ENCODE measurements around the gene CREB3.

DNA sequence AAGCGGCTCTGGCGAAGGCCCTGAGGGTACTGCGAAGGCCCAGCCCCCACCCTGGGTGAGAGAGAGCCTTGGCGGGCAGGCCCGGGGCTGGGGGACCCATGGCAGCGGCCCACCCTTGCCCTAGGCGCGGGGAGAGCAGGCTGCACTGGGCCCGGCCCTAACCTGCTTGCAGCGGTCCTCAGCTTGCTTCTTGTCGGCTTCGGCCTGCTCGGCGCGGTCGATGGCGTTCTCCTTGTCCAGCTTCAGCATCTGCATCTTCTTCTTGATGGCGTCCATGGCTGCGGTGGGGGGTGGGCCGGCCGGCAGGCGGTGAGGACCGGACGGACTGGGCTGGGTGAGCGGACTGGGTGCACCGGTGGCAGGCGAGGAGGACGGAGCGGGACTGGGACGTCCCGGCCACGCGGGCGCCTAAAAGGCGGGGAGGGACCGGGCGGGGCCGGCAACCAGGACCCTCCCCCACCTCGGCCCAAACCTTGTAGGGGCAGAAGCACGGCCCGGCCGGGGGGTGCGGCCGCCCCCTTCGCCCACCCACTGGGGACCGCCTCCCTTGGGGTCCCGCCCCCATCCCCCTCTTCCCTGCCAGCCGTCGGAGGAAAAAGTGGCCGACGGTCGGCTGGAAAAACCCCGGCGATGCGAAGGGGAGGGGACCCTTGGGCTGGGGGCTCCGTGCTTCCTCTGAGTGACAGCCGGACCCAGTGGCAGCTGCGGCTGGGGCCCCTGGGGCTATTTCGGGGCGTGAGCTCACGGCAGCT, 42.7 kb upstream of the CREB3 start, which contains the start of gene TPM2:
- TF ChIP-seq EZH2phosphoT487 (IDR thresholded peaks at IDR 0.05; ENCODE audit: borderline replicate concordance, low read length): no peak
- TF ChIP-seq, protein P1, sequence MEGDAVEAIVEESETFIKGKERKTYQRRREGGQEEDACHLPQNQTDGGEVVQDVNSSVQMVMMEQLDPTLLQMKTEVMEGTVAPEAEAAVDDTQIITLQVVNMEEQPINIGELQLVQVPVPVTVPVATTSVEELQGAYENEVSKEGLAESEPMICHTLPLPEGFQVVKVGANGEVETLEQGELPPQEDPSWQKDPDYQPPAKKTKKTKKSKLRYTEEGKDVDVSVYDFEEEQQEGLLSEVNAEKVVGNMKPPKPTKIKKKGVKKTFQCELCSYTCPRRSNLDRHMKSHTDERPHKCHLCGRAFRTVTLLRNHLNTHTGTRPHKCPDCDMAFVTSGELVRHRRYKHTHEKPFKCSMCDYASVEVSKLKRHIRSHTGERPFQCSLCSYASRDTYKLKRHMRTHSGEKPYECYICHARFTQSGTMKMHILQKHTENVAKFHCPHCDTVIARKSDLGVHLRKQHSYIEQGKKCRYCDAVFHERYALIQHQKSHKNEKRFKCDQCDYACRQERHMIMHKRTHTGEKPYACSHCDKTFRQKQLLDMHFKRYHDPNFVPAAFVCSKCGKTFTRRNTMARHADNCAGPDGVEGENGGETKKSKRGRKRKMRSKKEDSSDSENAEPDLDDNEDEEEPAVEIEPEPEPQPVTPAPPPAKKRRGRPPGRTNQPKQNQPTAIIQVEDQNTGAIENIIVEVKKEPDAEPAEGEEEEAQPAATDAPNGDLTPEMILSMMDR (conservative IDR thresholded peaks at IDR 0.05; ENCODE audit: low read depth, low read length): no peak
